Kidney epithelial cell (primary cell): ENCODE measurements around the gene MPC2. TPM values are rescaled to one million over a fixed set of nuclear protein-coding genes. Genes with fewer than 3 reads are reported as not detected.

Source experiments
- DNase-seq: peaks from one replicate; pipeline ENCODE4 v3.0.0-alpha.2; 2010; ENCODE audit warnings: low read depth
- H3K27me3 ChIP-seq: 2 replicates; pipeline ENCODE4 v1.6.0; 2011; ENCODE audit warnings: low read length; ENCODE audit not compliant: control insufficient read depth, insufficient read depth
- H3K36me3 ChIP-seq: 2 replicates; pipeline ENCODE4 v1.5.1; 2011; ENCODE audit warnings: low read length; ENCODE audit not compliant: control insufficient read depth, insufficient read depth
- H3K4me3 ChIP-seq: 2 replicates; pipeline ENCODE4 v1.5.1; 2011; ENCODE audit warnings: low read depth, mild to moderate bottlenecking, control low read depth, low read length
- total RNA-seq: library from RNA; depleted of rRNA; stranded (reverse); fragments of >200 nt; gene quantifications from 2 replicates; pipeline ENCODE4 v1.2.3, GENCODE V29; 2015
- TF ChIP-seq, protein P1 (sequence below): IDR thresholded peaks from 2 replicates; pipeline ENCODE4 v1.5.1; 2011; ENCODE audit warnings: mild to moderate bottlenecking, moderate library complexity, low read length, control low read depth, inconsistent platforms; ENCODE audit not compliant: insufficient read depth, poor library complexity, severe bottlenecking

Gene MPC2
- total RNA-seq, 1 donor from 2014 or later = 15.4 TPM

- no peak for DNase-seq
- Histone ChIP-seq H3K27me3 (no peaks in the 10 kb centered on the region), H3K4me3 (no peak overlapping the region), H3K36me3 (peaks cover 2% of the 10 kb centered on the region)
- TF ChIP-seq, protein P1, sequence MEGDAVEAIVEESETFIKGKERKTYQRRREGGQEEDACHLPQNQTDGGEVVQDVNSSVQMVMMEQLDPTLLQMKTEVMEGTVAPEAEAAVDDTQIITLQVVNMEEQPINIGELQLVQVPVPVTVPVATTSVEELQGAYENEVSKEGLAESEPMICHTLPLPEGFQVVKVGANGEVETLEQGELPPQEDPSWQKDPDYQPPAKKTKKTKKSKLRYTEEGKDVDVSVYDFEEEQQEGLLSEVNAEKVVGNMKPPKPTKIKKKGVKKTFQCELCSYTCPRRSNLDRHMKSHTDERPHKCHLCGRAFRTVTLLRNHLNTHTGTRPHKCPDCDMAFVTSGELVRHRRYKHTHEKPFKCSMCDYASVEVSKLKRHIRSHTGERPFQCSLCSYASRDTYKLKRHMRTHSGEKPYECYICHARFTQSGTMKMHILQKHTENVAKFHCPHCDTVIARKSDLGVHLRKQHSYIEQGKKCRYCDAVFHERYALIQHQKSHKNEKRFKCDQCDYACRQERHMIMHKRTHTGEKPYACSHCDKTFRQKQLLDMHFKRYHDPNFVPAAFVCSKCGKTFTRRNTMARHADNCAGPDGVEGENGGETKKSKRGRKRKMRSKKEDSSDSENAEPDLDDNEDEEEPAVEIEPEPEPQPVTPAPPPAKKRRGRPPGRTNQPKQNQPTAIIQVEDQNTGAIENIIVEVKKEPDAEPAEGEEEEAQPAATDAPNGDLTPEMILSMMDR = no peak
These were observed 20.8 kb upstream of the MPC2 start for GRCh38 chr1:167957710-167958109.

GRCh38 chr1:167955915-167956314, 19.0 kb upstream of the MPC2 start:
- no peak overlapping the region for H3K4me3 ChIP-seq
- TF ChIP-seq, protein P1 = no peak
- DNase-seq = no peak
- peaks cover 2% of the 10 kb centered on the region for H3K36me3 ChIP-seq
- H3K27me3 ChIP-seq = no peaks in the 10 kb centered on the region

DNA sequence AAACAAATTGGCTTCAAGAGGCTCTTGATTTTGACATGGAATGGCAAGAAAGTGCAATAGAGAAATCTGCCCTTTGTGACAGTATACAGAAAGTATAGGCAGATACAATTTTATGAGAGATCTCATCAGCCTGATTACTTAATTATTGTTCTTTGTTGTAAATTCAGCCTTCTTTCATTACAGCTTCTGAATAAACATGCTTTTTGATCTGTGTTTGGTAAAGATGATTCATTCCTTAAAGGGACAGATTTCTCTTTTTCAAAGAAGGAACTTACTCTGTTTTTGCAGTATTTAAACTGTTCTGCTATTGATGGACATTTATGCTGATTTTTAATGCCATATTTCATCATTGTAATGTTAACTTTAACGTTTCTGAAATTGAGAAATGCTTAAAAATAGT, 13.7 kb upstream of the MPC2 start:
- H3K36me3 ChIP-seq = peaks cover 1% of the 10 kb centered on the region
- no peak overlapping the region for H3K4me3 ChIP-seq
- no peaks in the 10 kb centered on the region for H3K27me3 ChIP-seq
- DNase-seq = no peak
- TF ChIP-seq, protein P1 = no peak

DNA sequence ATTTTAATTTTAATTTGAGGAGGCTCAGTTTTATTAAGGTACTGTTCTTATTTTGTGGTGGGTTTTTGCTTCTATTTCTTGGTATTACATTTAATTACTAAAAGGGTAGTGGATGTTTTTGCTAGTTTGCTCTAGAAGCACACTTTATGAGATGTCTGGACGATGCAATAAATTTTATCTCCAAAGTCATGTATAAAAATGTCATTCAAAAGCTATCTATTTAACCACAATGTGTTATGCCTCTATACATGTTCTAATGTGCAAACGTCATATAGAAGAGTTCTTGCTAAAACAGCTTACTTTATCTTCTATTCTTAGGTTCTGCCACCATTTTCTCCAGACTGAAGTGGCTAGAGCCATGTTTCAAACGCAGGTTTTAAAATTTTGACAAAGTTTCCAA, 12.9 kb upstream of the MPC2 start:
- peaks cover 1% of the 10 kb centered on the region for H3K36me3 ChIP-seq
- no peak overlapping the region for H3K4me3 ChIP-seq
- DNase-seq = no peak
- TF ChIP-seq, protein P1 = no peak
- H3K27me3 ChIP-seq = no peaks in the 10 kb centered on the region

DNA sequence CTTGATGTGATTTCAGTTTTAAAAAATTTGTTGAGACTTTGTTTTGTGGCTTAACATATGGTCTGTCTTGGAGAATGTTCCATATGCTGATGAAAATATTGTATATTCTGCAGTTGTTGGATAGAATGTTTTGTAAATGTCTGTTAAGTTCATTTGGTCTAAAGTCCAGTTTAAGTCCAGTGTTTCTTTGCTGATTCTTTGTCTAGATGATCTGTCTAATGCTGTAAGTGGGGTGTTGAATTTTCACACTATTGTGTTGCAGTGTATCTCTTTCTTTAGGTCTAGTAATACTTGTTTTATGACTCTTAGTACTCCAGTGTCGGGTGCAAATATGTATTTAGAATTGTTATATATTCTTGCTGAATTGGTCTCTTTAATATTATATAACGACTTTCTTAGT, 10.9 kb upstream of the MPC2 start:
- Histone ChIP-seq H3K4me3 (no peak overlapping the region), H3K36me3 (no peaks in the 10 kb centered on the region), H3K27me3 (no peaks in the 10 kb centered on the region)
- no peak for DNase-seq
- TF ChIP-seq, protein P1 = no peak

DNA sequence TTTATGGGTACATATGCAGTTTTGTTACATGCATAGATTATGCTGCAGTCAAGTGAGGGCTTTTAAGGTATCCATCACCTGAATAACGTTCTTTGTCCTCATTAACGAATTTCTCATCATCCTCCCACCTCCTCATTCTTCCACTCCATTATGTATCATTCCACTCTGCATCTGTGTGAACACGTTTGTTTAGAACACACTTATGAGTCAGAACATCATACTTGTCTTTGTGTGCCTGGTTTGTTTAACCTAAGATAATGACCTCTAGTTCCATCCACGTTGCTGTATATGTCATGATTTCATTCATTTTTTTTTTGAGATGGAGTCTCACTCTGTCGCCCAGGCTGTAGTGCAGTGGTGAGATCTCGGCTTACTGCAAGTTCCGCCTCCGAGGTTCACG, 6.7 kb upstream of the MPC2 start:
- no peaks in the 10 kb centered on the region for H3K27me3 ChIP-seq
- DNase-seq = no peak
- no peak overlapping the region for H3K4me3 ChIP-seq
- no peaks in the 10 kb centered on the region for H3K36me3 ChIP-seq
- TF ChIP-seq, protein P1 = no peak
